Skeletal muscle tissue (tissue), 5 donors: ENCODE data around the gene ZNF862. TPM values are rescaled to one million over a fixed set of nuclear protein-coding genes. Genes with fewer than 3 reads are reported as not detected.
"Not testable (repeated sequence)": the region's sequence is repeated elsewhere in the genome, so short reads cannot be mapped to it uniquely, and the experiment has no call there.

Experiments
- H3K27ac ChIP-seq: one replicate; pipeline ENCODE4 v1.7.0; 2013; ENCODE audit warnings: mild to moderate bottlenecking, low read depth, low read length, inconsistent platforms
- H3K27me3 ChIP-seq, 3 donors: one replicate each; pipeline ENCODE4 v1.7.0; 2013; ENCODE audit warnings: low read length in 3 of 3; ENCODE audit not compliant: control insufficient read depth in 3 of 3, insufficient read depth in 3 of 3
- H3K36me3 ChIP-seq, 3 donors: one replicate each; pipeline ENCODE4 v1.7.0; 2013; ENCODE audit warnings: low read length in 3 of 3; ENCODE audit not compliant: control insufficient read depth in 3 of 3, insufficient read depth in 3 of 3
- H3K4me1 ChIP-seq, 3 donors: one replicate each; pipeline ENCODE4 v1.7.0; 2013; ENCODE audit warnings: low read length in 3 of 3, mild to moderate bottlenecking in 3 of 3; ENCODE audit not compliant: control insufficient read depth in 3 of 3, insufficient read depth in 3 of 3
- H3K4me3 ChIP-seq, 3 donors: one replicate each; pipeline ENCODE4 v1.7.0; 2013; ENCODE audit warnings: low read length in 3 of 3
- H3K9ac ChIP-seq, 3 donors: one replicate each; pipeline ENCODE4 v1.7.0; 2013; ENCODE audit warnings: low read length in 3 of 3, mild to moderate bottlenecking in 3 of 3, moderate library complexity in 2 of 3, low read depth in 1 of 3
- H3K9me3 ChIP-seq, 3 donors: one replicate each; pipeline ENCODE4 v1.7.0; 2013; ENCODE audit warnings: low read length in 3 of 3; ENCODE audit not compliant: control insufficient read depth in 3 of 3
- small RNA-seq: library from RNA; depleted of rRNA; stranded (forward); fragments of <200 nt; gene quantifications from one replicate; pipeline ENCODE3, GENCODE V24; 2014
- total RNA-seq: library from RNA; depleted of rRNA; stranded (reverse); fragments of >200 nt; gene quantifications from one replicate; pipeline ENCODE4 v1.2.3, GENCODE V29; 2014
- donor health status: Osteomylitis.

Gene ZNF862
- total RNA-seq, 1 donor from 2014 or later, result 5.2 TPM

DNA sequence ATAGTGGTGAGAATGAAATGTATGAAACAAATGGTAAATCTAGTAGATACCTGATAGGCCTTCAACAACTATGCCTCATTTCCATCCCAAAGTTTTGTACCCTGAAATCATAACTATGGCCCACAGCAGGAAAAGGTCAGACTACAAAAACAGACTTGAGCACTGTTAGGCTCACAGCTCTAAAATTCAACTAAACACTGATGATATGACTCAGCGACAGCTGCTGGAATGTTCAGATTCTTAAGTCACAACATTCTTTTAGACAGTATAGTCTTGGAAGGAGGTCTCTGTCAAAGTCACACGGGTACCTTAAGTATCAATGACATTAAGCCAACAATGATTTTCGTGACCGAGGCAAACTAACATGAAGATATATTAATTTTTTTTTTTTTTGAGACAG is 74.0 kb downstream of the ZNF862 start:
- not testable (repeated sequence) for H3K36me3 ChIP-seq, H3K4me1 ChIP-seq, H3K27ac ChIP-seq, H3K9ac ChIP-seq, H3K27me3 ChIP-seq, H3K9me3 ChIP-seq, H3K4me3 ChIP-seq

Small RNAs within 50 kb of the gene (small RNA-seq; reads per million reads assigned to genes)
- not detected for gene AC093458.1

Other genes with a start within 250 kb of the ZNF862 start
- 2.1 TPM for gene ZNF467, start 64.8 kb upstream of the ZNF862 start, total RNA-seq
- 5.2 TPM for gene ATP6V0E2, start 35.6 kb downstream of the ZNF862 start, total RNA-seq